ENCODE measurements around the gene ANAPC2.

Gene ANAPC2

DNA sequence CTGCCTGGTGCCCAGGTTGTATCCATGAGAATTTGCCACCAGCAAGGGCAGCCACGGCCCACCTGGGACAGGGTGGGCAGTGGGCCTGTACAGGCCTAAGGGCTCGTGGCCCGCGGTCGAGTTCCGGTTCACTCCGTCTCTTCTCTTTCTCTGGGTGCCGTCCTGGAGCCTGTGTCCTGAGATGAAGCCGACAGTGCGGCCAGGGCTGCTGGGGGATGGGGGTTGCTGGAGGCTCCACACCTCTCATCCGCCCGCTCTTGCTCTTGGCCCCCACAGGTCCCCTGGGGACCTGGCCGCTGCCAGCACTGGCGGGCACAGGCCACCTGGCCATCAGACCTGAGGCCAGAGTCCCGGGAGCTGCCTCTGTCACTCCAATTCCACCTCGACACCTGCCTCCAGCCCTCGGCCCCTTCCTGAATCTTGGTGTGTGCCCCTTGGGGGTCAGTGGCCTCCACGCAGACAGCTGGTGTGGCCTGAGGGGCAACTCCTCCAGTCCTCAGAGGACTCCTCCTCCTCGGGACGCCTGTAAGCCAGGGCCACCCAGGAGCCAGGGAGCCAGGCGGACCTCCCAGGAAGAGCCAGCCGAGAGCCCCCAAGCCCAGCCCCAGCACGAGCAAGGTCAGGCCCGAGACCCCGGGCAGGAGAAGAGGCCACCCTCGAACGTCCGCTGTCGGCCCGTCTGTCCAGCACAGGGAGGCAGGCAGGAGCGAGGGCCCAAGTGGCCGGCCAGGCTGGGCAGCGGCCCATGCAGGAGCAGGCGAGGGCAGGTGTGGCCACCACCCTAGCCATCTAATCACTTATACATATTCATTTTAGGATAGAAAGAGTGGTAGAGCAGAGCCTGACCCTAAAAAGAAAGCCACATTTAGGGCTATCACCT lies 23.8 kb downstream of the ANAPC2 start:
- no peak for DNase-seq (ENCODE audit: low read depth in 2 of 2, low spot score in 1 of 2)

DNA sequence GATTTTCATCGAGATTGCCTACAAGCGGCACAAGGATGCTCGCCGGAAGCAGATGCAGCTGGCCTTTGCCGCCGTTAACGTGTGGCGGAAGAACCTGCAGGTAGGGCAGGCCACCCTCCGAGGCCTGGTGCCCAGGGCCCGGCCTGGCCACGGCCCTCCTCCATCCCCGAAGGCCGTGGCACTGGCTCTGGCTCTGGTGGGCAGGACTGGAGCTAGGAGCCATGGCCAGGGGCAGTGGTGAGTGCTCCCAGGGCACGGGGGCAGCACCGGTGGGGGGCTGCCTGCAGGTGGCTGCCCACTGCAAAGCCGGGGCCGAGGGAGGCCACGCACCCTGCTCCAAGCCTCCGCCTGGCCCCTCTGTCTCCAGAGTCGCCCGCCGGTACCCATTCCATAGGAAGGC lies 24.6 kb downstream of the ANAPC2 start:
- DNase-seq (ENCODE audit: low read depth in 2 of 2, low spot score in 1 of 2) = no peak

DNA sequence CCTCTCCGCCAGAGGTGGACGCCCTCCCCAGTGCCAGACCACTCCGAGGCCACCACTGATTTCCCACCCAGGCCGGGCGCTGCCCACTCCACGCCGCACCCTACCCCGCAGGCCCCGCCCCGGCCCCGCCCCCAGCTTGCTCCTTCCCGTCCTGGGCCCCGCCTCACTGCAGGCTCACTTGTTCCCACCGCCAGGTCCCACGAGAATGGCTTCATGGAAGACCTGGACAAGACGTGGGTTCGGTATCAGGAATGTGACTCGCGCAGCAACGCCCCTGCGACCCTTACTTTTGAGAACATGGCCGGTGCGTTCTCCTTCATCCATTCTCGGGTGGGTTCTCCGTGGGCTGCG lies 25.0 kb downstream of the ANAPC2 start:
- no peak for DNase-seq (ENCODE audit: low read depth in 2 of 2, low spot score in 1 of 2)

DNA sequence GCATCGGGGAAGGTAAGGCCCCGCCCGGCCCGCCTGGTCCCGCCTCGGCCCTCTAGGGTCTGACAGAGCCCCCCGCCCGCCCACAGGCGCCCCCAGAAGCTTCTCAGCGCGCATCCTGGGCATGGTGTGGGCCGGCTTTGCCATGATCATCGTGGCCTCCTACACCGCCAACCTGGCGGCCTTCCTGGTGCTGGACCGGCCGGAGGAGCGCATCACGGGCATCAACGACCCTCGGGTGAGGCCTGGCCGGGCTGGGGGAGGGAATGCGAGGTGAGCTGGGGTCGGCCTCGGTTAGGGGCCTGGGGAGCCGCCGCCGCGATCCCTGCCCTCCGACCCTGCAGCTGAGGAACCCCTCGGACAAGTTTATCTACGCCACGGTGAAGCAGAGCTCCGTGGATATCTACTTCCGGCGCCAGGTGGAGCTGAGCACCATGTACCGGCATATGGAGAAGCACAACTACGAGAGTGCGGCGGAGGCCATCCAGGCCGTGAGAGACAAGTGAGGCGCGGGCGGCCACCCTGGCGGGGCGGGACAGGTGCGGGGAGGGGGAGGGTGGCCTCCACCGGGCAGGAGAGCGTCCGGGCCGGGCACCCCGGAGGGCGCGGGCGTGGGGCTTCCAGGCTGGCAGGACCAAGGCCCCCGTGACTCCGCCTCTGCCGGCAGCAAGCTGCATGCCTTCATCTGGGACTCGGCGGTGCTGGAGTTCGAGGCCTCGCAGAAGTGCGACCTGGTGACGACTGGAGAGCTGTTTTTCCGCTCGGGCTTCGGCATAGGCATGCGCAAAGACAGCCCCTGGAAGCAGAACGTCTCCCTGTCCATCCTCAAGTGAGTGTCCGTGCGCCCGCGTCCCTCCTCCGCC lies 25.6 kb downstream of the ANAPC2 start:
- no peak for DNase-seq (ENCODE audit: low read depth in 2 of 2, low spot score in 1 of 2)

DNA sequence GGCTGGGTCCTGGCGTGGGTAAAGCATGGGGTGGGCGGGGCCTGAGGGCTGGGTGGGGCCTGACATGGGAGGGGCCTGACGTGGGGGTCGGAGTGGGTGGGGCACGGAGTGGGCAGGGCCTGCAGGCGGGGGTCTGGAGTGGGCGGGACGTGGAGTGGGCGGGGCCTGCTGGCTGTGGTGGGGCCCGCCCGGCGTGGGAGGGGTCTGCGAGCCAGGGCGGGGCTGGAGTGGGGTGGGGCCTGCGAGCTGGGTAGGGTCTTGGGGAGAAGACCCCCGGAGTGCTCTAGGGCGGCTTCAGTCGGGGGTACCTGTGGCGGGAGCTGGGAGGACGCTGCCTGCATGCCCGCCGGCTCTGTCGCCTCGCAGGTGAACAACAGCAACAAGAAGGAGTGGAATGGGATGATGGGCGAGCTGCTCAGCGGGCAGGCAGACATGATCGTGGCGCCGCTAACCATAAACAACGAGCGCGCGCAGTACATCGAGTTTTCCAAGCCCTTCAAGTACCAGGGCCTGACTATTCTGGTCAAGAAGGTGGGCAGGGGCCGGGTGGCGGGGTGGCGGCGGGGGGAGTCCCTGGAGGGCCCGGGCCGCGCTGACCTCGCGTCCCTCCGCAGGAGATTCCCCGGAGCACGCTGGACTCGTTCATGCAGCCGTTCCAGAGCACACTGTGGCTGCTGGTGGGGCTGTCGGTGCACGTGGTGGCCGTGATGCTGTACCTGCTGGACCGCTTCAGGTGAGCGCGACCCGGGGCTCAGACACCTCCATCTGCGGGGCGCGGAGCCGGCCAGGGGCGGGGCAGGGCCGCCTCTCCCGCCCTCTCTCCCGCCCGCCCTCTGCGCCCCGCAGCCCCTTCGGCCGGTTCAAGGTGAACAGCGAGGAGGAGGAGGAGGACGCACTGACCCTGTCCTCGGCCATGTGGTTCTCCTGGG lies 26.5 kb downstream of the ANAPC2 start:
- DNase-seq (ENCODE audit: low read depth in 2 of 2, low spot score in 1 of 2) = no peak

DNA sequence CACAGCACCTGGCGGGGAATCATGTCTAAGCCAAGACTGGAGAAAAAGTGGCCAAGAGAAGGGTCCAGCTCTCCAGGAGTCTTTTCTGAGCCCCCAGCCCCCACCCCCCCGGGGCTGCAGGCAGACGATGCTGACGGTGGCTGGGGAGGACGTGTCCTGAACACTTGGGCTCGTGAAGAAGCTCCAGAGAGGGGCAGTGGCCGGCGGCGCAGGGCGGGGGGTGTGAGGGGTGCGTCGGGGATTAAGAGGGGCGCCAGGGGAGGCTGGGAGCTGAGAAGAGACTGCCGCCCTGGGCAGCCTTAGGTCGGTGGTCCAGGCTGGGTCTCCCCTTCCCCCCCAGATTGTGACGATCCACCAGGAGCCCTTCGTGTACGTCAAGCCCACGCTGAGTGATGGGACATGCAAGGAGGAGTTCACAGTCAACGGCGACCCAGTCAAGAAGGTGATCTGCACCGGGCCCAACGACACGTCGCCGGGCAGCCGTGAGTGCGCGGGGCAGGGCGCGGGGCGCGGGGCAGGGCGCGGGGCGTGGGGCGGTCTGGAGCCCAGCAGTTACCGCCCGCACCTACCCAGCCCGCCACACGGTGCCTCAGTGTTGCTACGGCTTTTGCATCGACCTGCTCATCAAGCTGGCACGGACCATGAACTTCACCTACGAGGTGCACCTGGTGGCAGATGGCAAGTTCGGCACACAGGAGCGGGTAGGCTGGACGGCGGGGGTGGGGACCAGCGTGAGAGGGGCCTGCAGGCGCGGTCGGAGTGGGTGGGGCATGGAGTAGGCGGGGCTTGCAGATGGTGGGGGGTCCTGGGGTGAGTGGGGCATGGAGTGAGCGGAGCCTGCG lies 27.4 kb downstream of the ANAPC2 start:
- no peak for DNase-seq (ENCODE audit: low read depth in 2 of 2, low spot score in 1 of 2)

DNA sequence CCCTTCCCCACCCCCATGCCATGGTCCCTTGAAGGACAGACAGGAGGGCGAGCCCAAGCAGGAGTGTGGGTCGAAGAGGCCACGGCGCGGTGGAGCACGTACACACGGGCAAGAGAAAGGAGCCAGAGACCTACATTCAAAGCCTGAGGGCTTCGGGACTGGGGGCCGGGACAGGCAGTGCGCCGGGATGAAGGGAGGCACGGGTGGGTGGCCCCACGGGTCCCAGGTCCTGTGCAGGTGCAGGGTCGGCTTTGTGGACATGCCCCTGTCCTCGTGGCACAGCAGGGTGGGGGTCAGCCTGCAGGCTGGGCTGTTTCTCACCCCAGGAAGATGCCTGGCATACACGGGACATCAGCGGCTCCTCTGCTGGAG lies 28.3 kb downstream of the ANAPC2 start:
- no peak for DNase-seq (ENCODE audit: low read depth in 2 of 2, low spot score in 1 of 2)

DNA sequence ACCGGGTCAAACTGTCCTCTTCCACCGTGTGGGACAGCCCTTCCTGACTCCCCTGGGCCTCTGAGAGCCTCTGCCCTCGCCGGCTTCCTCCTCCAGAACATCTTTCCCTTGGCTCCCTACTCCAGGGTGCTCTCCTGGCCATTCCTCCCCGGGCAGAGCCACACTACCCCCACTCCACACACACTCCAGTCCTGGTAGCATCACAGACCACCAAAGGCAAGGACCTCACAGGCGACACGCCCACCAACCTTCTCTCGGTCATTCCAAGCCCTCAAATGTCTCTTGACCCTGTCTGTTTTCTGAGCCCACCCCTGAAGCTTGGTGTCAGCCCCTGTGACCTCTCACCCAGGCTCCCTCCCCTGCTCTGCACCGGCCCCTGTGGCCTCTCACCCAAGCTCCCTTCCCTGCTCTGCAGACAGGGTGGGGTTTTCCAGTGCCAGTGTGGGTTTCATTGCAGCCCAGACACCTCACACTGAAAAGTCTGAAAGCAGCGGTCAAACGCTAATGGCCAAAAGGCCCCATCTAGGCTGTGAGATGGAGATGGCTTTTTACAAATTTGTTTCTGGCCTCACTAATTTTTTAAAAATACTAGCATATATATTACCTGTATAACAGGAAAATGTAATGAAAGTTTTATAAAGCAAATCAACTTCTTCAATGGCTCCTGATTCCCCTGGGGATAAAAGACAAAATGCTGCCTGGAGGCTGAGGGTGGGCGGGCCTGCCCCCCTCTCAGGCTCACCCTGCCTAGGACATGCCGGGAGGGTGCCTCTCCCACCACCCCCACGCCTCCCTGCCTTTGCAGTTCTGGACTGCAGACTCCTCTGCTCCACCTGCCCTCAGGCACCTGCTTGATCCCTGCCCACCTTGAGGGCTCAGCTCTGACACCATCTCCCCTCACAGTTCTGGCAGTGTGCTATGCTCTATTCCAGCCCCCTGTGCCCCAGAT lies 29.0 kb downstream of the ANAPC2 start:
- no peak for DNase-seq (ENCODE audit: low read depth in 2 of 2, low spot score in 1 of 2)

DNA sequence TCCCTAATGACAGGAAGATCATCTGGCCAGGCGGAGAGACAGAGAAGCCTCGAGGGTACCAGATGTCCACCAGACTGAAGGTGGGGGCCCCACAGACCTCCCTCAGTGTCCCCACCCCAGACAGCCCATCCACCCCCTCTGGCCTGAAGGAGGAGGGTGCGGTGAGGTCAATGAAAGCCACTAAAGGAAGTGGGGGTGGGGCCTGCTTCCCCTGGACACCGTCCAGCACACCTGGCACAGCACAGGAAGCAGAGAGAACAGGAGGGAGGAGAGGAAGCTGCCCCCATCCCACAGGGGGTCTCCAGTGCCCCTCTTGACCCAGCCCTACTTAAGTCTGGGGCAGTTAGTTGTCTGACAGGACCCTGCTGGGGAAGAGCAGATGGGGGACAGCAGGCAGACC lies 29.7 kb downstream of the ANAPC2 start:
- no peak for DNase-seq (ENCODE audit: low read depth in 2 of 2, low spot score in 1 of 2)

DNA sequence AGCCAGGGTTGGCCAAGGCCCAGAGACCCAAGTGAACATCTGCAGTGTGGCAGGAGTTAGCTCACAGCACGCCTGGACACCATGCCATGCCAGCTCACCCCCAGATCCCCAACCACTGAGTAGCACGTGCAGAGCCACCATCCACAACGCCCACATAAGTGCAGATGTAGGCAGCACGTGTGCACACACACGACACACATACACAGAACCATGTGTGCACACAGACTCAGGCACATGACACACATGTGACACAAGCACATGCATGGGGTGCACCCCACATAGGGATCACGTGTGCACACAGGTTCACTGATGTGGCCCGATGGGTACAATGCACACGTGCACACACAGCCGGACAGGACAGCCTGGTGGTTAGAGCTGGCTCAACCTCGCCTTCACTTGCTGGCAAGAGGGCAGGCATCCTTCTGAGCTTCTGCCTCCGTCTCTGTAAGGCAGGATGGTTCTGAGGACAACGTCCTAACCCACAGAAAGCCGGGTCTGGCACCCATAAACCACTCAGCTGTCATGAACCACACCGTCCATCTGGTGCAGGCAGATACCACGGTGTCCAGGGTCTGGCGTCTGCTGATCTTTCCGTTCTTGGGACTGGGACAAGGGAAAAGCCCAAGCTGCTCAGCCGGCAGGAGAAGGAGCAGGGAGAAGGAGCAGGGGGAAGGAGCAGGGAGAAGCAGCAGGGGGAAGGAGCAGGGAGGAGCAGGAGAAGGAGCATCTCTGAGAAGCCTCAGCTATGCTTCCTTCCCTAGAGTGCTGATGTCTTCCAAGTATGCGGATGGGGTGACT lies 30.5 kb downstream of the ANAPC2 start:
- no peak for DNase-seq (ENCODE audit: low read depth in 2 of 2, low spot score in 1 of 2)

DNA sequence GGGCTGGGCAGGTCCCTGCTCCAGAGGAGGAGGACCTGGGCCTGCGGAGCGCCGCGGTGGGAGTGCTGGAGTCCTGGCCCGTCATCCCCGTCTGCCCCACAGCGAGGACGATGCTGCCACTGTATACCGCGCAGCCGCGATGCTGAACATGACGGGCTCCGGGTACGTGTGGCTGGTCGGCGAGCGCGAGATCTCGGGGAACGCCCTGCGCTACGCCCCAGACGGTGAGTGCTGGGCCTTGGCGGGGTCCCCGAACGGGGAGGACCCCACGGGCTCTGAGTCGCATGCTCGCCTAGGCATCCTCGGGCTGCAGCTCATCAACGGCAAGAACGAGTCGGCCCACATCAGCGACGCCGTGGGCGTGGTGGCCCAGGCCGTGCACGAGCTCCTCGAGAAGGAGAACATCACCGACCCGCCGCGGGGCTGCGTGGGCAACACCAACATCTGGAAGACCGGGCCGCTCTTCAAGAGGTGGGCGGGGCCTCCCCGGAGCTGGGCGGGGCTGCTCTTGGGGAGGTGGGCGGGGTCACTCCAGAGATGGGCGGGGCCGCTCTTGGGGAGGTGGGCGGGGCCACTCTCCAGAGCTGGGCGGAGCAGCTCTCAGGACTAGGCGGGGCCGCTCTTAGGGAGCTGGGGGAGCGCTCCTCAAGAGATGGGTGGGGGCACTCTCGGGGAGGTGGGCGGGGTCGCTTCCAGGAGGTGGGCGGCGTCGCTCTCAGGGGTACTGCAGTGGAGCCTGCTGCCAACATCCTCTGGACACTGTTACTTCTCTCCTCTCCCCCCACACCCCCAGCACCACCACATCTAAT lies 31.6 kb downstream of the ANAPC2 start:
- DNase-seq (ENCODE audit: low read depth in 2 of 2, low spot score in 1 of 2) = peak; percentile 49 to 61

DNA sequence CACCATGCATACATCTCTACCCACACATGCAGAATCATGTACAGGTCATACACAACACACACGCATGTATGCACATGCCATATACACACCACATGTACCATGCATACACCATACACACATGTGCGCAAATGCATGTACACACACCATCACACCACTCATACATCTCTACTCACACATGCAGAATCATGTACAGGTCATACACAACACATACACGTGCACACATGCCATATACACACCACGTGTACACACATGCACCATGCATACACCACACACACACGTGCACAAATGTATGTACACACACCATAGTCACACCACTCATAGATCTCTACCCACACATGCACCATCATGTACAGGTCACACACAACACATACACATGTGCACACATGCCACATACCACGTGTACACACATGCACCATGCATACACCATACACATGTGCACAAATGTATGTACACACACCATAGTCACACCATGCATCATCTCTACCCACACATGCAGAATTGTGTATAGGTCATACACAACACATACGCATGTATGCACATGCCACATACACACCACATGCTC lies 35.4 kb downstream of the ANAPC2 start:
- no peak for DNase-seq (ENCODE audit: low read depth in 2 of 2, low spot score in 1 of 2)

DNA sequence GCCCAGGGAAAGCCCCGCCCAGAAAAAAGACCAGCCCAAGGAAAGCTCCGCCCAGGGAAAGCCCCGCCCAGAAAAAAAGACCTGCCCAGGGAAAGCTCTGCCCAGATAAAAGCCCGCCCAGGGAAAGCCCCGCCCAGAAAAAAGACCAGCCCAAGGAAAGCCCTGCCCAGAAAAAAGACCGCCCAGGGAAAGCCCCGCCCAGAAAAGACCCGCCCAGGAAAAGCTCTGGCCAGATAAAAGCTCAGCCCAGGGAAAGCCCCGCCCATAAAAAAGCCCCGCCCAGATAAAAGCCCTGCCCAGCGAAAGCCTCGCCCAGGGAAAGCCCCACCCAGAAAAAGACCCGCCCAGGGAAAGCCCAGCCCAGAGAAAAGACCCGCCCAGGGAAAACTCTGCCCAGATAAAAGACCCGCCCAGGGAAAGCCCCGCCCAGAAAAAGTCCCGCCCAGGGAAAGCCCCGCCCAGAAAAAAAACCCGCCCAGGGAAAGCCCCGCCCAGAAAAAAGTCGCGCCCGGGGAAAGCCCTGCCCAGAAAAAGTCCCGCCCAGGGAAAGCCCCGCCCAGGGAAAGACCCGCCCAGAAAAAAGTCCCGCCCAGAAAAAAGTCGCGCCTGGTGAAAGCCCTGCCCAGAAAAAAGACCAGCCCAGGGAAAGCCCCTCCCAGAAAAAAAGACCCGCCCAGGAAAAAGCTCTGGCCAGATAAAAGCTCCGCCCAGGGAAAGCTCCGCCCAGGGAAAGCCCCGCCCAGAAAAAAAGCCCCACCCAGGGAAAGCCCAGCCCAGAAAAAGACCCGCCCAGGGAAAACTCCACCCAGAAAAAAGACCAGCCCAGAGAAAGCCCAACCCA lies 37.5 kb downstream of the ANAPC2 start:
- DNase-seq (ENCODE audit: low read depth in 2 of 2, low spot score in 1 of 2) = no peak

DNA sequence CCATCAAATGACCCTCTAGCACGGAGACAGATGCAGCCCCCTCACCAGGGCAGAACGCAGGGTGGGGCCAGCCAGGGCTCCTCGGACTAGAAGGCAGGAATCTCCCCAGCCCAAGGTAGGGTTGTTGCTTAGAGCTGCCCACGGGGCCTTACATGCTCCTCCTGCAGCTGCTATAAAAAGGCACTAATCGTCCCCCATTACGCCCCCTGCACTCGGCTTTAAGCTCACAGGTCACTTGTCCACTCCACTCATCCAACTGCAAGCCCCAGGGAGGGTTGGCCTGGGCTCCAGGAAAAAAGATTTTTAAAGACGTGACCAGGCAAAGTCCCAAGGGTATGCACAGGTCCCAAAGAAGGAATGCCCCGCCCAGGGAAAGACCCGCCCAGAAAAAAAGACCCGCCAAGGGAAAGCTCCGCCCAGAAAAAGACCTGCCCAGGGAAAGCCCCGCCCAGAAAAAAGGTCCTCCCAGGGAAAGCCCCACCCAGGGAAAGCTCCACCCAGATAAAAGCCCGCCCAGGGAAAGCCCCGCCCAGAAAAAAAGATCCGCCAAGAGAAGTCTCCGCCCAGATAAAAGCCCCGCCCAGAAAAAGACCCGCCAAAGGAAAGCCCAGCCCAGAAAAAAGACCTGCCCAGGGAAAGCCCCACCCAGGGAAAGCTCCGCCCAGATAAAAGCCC lies 38.3 kb downstream of the ANAPC2 start:
- no peak for DNase-seq (ENCODE audit: low read depth in 2 of 2, low spot score in 1 of 2)

DNA sequence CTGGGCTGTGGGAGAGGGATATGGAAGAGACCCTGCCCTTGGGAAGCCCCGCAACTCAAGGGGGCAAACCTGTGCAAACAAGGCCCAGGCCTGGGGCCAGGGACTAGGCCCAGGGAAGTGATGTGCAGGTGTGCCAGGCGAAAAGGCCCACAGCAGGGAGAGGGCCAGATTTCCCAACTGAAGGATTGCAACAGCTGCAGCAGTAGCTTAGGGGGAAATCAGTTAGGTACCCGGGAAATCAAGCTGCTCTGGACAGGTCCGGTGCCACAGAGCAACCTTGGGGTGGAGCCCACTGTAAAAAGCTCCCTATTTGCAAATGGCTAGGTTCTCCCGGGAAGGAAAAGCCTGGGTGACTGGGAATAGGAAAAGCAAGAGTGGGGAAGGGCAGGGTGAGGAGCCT lies 39.0 kb downstream of the ANAPC2 start:
- DNase-seq (ENCODE audit: low read depth in 2 of 2, low spot score in 1 of 2) = no peak

DNA sequence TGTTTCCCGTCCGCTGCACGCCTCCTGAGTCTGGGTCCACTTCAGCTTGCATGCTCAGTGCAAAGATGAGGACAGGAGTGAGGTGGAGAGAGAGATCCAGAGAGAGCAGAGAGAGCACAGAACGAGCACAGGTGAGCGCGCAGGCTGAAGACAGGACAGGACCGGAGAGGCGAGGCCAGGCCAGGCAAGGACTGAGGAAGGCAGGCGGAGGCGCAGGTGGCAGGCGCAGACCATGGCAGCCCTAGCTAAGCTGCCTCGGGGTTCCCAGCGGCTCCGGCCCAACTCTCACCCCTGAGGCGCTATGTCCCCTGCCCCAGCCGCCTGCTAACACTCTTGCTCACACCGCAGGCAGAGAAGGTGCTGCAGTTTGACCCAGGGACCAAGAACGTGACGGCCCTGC lies 39.7 kb downstream of the ANAPC2 start:
- DNase-seq (ENCODE audit: low read depth in 2 of 2, low spot score in 1 of 2) = no peak
